ENCODE results near the gene ZBTB46. TPM values are rescaled to one million over a fixed set of nuclear protein-coding genes. Genes with fewer than 3 reads are reported as not detected.

Gene ZBTB46
- total RNA-seq, 1 donor from 2014 or later: 23.7 TPM

GRCh38 chr20:63821811-63822210, 9.3 kb downstream of the ZBTB46 start:
- H3K4me3 Mint-ChIP-seq: no peak overlapping the region
- no peaks in the 10 kb centered on the region for H3K36me3 Mint-ChIP-seq (ENCODE audit: low read depth)
- H3K9me3 Mint-ChIP-seq: no peaks in the 10 kb centered on the region
- TF ChIP-seq CTCF (conservative IDR thresholded peaks at IDR 0.05): no peak
- H3K27ac Mint-ChIP-seq (ENCODE audit: unreplicated experiment): no peak overlapping the region
- no peak for DNase-seq (ENCODE audit: low read depth, low spot score)
- peaks cover 25% of the 10 kb centered on the region for H3K4me1 Mint-ChIP-seq
- H3K27me3 Mint-ChIP-seq (ENCODE audit: low read depth): no peaks in the 10 kb centered on the region

DNA sequence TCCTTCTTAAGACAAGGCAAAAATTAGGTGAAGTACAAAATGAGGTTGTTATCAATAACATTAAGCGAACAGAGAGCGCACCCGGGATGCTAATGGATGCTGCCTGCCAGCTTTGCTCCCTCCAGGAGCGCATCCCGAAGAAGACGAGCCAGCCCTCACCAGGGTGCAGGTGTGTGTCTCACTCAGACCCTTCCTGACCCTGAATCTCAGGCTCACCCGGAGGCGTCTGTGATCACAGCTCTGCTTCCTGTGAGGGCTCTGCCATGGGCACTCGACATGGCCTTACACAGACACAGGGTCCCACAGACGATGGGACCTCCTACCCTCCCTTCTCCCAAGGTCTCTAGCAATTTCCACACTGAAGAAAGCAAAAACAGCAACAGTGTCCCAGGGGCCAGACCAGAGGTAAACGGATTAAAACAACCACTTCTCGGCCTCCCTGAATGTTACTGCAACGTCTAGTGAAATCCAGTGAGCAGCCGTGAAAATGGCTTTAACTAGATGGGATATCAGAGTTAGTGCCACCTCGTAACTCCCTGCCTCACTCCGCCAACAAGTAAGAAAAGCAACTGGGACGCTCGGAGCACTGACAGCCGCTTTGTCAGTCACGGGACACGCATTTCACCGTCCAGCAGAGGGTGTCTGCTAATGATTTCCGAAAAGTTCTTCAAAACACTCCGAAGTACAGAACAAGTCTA, 11.7 kb downstream of the ZBTB46 start:
- Mint-ChIP-seq H3K9me3 (peaks cover 4% of the 10 kb centered on the region), H3K36me3 (ENCODE audit: low read depth) (peaks cover 3% of the 10 kb centered on the region), H3K4me1 (peaks cover 29% of the 10 kb centered on the region), H3K27ac (ENCODE audit: unreplicated experiment) (peak overlapping the region; percentile 64), H3K4me3 (peak overlapping the region; percentile 48), H3K27me3 (ENCODE audit: low read depth) (peaks cover 8% of the 10 kb centered on the region)
- TF ChIP-seq CTCF (conservative IDR thresholded peaks at IDR 0.05): peak; percentile 37
- no peak for DNase-seq (ENCODE audit: low read depth, low spot score)

DNA sequence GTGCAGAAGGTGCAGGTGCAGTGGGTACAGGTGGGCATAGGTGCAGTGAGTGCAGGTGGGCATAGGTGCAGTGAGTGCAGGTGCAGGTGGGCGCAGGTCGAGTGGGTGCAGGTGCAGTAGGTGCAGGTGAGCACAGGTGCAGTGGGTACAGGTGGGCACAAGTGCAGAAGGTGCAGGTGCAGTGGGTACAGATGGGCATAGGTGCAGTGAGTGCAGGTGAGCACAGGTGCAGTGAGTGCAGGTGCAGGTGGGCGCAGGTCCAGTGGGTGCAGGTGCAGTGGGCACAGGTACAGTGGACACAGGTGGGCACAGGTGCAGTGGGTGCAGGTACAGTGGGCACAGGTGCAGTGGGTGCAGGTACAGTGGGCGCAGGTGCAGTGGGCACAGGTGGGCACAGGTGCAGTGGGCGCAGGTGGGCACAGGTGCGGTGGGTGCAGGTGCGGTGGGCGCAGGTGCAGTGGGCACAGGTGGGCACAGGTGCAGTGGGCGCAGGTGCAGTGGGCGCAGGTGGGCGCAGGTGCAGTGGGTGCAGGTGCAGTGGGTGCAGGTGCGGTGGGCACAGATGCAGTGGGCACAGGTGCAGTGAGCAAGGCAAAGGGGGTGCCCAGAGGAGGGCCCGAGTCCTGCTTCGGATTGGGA, 15.3 kb downstream of the ZBTB46 start:
- no peak overlapping the region for H3K27ac Mint-ChIP-seq (ENCODE audit: unreplicated experiment)
- H3K36me3 Mint-ChIP-seq (ENCODE audit: low read depth): peaks cover 3% of the 10 kb centered on the region

GRCh38 chr20:63814891-63815614, 16.0 kb downstream of the ZBTB46 start:
- no peak for TF ChIP-seq CTCF (conservative IDR thresholded peaks at IDR 0.05)
- H3K27ac Mint-ChIP-seq (ENCODE audit: unreplicated experiment): peak overlapping the region; percentile 69
- peaks cover 8% of the 10 kb centered on the region for H3K27me3 Mint-ChIP-seq (ENCODE audit: low read depth)
- peaks cover 3% of the 10 kb centered on the region for H3K36me3 Mint-ChIP-seq (ENCODE audit: low read depth)
- H3K4me3 Mint-ChIP-seq: peak overlapping the region; percentile 80
- peaks cover 4% of the 10 kb centered on the region for H3K9me3 Mint-ChIP-seq
- H3K4me1 Mint-ChIP-seq: peaks cover 31% of the 10 kb centered on the region
- DNase-seq (ENCODE audit: low read depth, low spot score): no peak

More for the DNA sequence above, 15.3 kb downstream of the ZBTB46 start:
- H3K4me1 Mint-ChIP-seq: peaks cover 29% of the 10 kb centered on the region
- DNase-seq (ENCODE audit: low read depth, low spot score): peak; percentile 24
- TF ChIP-seq CTCF (conservative IDR thresholded peaks at IDR 0.05): no peak
- H3K9me3 Mint-ChIP-seq: peaks cover 4% of the 10 kb centered on the region
- H3K27me3 Mint-ChIP-seq (ENCODE audit: low read depth): peaks cover 8% of the 10 kb centered on the region
- H3K4me3 Mint-ChIP-seq: peak overlapping the region; percentile 80

DNA sequence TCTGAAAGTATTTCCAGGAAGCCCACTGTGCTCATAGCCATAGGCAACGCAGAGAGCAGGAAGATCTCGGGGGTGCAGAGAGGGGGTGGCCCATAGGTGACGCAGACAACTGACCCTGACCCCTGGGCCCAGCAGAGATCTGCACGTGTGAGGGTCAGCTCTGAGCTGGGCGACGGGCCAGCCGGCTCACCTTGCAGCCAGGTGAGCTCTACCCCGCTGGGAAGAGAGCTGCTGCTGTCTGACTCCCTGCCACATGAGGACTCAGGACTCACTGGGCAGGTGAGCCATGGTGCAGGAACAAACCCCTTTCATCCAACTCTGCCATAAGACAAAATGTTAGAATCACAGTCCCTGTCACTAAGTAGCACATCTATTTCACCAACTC, 19.6 kb downstream of the ZBTB46 start:
- no peak for DNase-seq (ENCODE audit: low read depth, low spot score)
- H3K27ac Mint-ChIP-seq (ENCODE audit: unreplicated experiment): no peak overlapping the region
- no peak overlapping the region for H3K4me3 Mint-ChIP-seq
- peaks cover 3% of the 10 kb centered on the region for H3K36me3 Mint-ChIP-seq (ENCODE audit: low read depth)
- H3K9me3 Mint-ChIP-seq: peaks cover 4% of the 10 kb centered on the region
- no peak for TF ChIP-seq CTCF (conservative IDR thresholded peaks at IDR 0.05)
- H3K4me1 Mint-ChIP-seq: peaks cover 24% of the 10 kb centered on the region
- peaks cover 8% of the 10 kb centered on the region for H3K27me3 Mint-ChIP-seq (ENCODE audit: low read depth)

All from neural crest cell (in vitro differentiated cells).